ENCODE data around the gene FRRS1L. TPM values are rescaled to one million over a fixed set of nuclear protein-coding genes. Genes with fewer than 3 reads are reported as not detected.
A peak's percentile ranks its signal among the peaks of the same experiment; 100 is the strongest.

Gene FRRS1L
- total and polyA plus RNA-seq, 2 of the 13 experiments (the other 11 are each of a cell fraction or from before 2014, with no cell fraction given), result 0.02 to 0.03 TPM

GRCh38 chr9:109159583-109159982 lies 7.5 kb downstream of the FRRS1L start:
- BruUV-seq (replicated peaks), result no TSS peak
- TF ChIP-seq KDM1A (CRISPR knock-in tag; IDR thresholded peaks at IDR 0.05), result 0 out of 2 replicates have a peak, but pooled peaks have one; percentile 18
- peak; percentile 60; the same call in 1 of the 2 replicates for TF ChIP-seq HOMEZ (CRISPR knock-in tag; IDR thresholded peaks at IDR 0.05; ENCODE audit: low read depth)
- no peak for TF ChIP-seq RAD51 (IDR thresholded peaks at IDR 0.05; ENCODE audit: borderline replicate concordance)
- no peak for TF ChIP-seq ZFP36L1 (CRISPR knock-in tag; IDR thresholded peaks at IDR 0.05)
- no peak for TF ChIP-seq SOX6 (IDR thresholded peaks at IDR 0.05)
- TF ChIP-seq SOX6 (CRISPR knock-in tag; IDR thresholded peaks at IDR 0.05), result peak; percentile 75
- TF ChIP-seq PHF21A (CRISPR knock-in tag; IDR thresholded peaks at IDR 0.05), result peak; percentile 52; the same call in 1 of the 2 replicates
- 0 out of 2 replicates have a peak, but pooled peaks have one; percentile 13 for TF ChIP-seq FOXJ3 (CRISPR knock-in tag; IDR thresholded peaks at IDR 0.05; ENCODE audit: borderline replicate concordance)
- no peak for TF ChIP-seq RFX1 (IDR thresholded peaks at IDR 0.05)
- peak; percentile 98 for TF ChIP-seq ZNF644 (CRISPR knock-in tag; IDR thresholded peaks at IDR 0.05; ENCODE audit: low read depth)
- peak; percentile 71 for TF ChIP-seq NFYB (CRISPR knock-in tag; IDR thresholded peaks at IDR 0.05)
- TF ChIP-seq NFYC (CRISPR knock-in tag; IDR thresholded peaks at IDR 0.05), result peak; percentile 74
- TF ChIP-seq KMT2B (CRISPR knock-in tag; IDR thresholded peaks at IDR 0.05), result no peak
- TF ChIP-seq HNF1B (CRISPR knock-in tag; IDR thresholded peaks at IDR 0.05), result peak; percentile 60; the same call in 1 of the 2 replicates
- 0 out of 2 replicates have a peak, but pooled peaks have one; percentile 59 for TF ChIP-seq ZBED4 (CRISPR knock-in tag; IDR thresholded peaks at IDR 0.05; ENCODE audit: borderline replicate concordance)
- no peak for TF ChIP-seq ZNF362 (CRISPR knock-in tag; IDR thresholded peaks at IDR 0.05; ENCODE audit: borderline replicate concordance)
- peak; percentile 62 for TF ChIP-seq ZMYM3 (CRISPR knock-in tag; IDR thresholded peaks at IDR 0.05)

More at GRCh38 chr9:109159583-109159982, 7.5 kb downstream of the FRRS1L start:
- FAIRE-seq (peak; percentile 74), DNase-seq (ENCODE audit: low spot score) (peak; percentile 74), ATAC-seq (peak; percentile 99)
- H3K27ac ChIP-seq (ENCODE audit: extremely low read length, insufficient read depth, low read length), result no peak overlapping the region
- peaks cover 14% of the 10 kb centered on the region for H3K4me1 ChIP-seq (ENCODE audit: insufficient read depth, low read length)
- no peak overlapping the region for H3K9ac ChIP-seq (ENCODE audit: insufficient read depth, low read depth, low read length)
- intact Hi-C loops (cut with micrococcal nuclease; ENCODE audit: unreplicated experiment) (no loop called here), in situ Hi-C loops (cut with HindIII; ENCODE audit: extremely low pct_ligation_motif_present, low pct_unique_long_range_greater_than_20kb) (no loop called here)
- no peak overlapping the region for H2AFZ ChIP-seq (ENCODE audit: low read length)
- H3K36me3 ChIP-seq (replicated peaks in 1 of 2; ENCODE audit: control insufficient read depth in 1 of 2, insufficient read depth in 2 of 2, low read length in 2 of 2), result no peaks in the 10 kb centered on the region
- H3K27me3 ChIP-seq (ENCODE audit: control insufficient read depth in 1 of 2, insufficient read depth in 2 of 2, low read length in 2 of 2), result no peaks in the 10 kb centered on the region
- no peaks in the 10 kb centered on the region for H3K9me3 ChIP-seq (ENCODE audit: low read length)
- CTCF ChIA-PET (ENCODE audit: low intra/inter-chr PET ratio, low total read pairs), result no interaction called here
- no peaks in the 10 kb centered on the region for H3K79me2 ChIP-seq (ENCODE audit: insufficient read depth, low read length)
- no peaks in the 10 kb centered on the region for H4K20me1 ChIP-seq (ENCODE audit: insufficient read depth, low read length)
- no peak overlapping the region for H3K4me3 ChIP-seq (replicated peaks in 1 of 3; ENCODE audit: insufficient read depth in 1 of 3, low read depth in 2 of 3, low read length in 3 of 3)
- POLR2A ChIA-PET, result interaction anchor here (0.7 to 1.2 kb wide), 3 partner anchors 16 to 40 kb away, joined by 3 to 4 read pairs (median 3); partner anchors contain the start of gene TMEM245
- 46% methylated on average over 4 of the region's 4 CpGs for WGBS (ENCODE audit: low lambda C conversion rate)
- peak overlapping the region; percentile 29 for H3K4me2 ChIP-seq (ENCODE audit: low read depth, low read length)

Data from HepG2 (cell line).